GM19025 (cell line): ENCODE data around the gene ACADS.

Experiments used
- ATAC-seq: cut with Tn5 transposase; IDR thresholded peaks from one replicate; pipeline ENCODE4 v1.9.1; 2021; ENCODE audit warnings: mild to moderate bottlenecking, low read depth, moderate library complexity; ENCODE audit not compliant: unreplicated experiment

The ACADS gene, protein sequence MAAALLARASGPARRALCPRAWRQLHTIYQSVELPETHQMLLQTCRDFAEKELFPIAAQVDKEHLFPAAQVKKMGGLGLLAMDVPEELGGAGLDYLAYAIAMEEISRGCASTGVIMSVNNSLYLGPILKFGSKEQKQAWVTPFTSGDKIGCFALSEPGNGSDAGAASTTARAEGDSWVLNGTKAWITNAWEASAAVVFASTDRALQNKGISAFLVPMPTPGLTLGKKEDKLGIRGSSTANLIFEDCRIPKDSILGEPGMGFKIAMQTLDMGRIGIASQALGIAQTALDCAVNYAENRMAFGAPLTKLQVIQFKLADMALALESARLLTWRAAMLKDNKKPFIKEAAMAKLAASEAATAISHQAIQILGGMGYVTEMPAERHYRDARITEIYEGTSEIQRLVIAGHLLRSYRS

GRCh38 chr12:120725659-120726509 is at the start of gene ACADS:
ACADS (plus strand) TSS chr12:120725826; CDS start chr12:120725886, 60 bp downstream.
- peak; percentile 99 for ATAC-seq

GRCh38 chr12:120677765-120678473 is 47.7 kb upstream of the ACADS start:
- ATAC-seq, result peak; percentile 58

DNA sequence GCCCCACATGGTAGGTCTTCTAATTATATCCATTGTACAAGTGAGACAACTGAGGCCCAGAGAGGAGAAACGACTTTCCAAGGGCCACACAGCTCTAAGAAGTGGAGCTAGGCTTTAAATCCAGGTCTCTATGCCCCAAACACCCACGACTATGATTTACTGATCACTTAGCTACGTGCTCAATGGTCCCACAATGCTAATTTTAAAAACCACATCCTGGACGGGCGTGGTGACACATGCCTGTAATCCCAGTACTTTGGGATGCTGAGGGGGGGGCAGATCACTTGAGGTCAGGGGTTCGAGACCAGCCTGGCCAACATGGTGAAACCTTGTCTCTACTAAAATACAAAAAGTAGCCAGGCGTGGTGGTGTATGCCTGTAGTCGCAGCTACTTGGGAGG is 47.1 kb upstream of the ACADS start:
- no peak for ATAC-seq

- ATAC-seq, result no peak
These were observed 45.4 kb upstream of the ACADS start for GRCh38 chr12:120680165-120680738.

DNA sequence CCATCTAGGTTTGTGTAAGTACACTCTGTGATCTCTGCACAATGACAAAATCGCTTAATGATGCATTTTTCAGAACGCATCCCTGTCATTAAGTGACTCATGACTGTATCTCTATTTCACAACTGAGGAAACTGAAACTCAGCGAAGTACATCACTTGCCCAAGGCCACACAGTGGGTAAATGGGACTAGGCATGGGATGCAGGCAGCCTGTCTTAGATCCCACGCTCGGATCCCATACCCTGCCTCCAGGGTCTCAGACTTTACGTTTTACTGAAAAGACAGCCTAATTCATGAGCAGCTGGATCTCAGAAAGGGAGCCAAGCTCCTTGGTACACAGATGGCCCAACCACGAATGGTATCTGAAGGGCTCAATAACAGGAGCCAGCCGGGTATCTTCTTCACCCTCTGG is 41.1 kb upstream of the ACADS start:
- no peak for ATAC-seq

GRCh38 chr12:120685522-120685921 is 40.1 kb upstream of the ACADS start:
- ATAC-seq, result no peak

GRCh38 chr12:120686151-120686689 is 39.4 kb upstream of the ACADS start:
- peak; percentile 65 for ATAC-seq

GRCh38 chr12:120686690-120687577 is 38.7 kb upstream of the ACADS start, which contains the start of gene MLEC:
MLEC (plus strand) TSS chr12:120687149; CDS start chr12:120687297, 148 bp downstream.
- ATAC-seq, result peak; percentile 65

- no peak for ATAC-seq
These were observed 37.9 kb upstream of the ACADS start for GRCh38 chr12:120687578-120688289.

GRCh38 chr12:120688527-120689071 is 37.0 kb upstream of the ACADS start:
- ATAC-seq, result no peak

GRCh38 chr12:120689397-120690082 is 36.1 kb upstream of the ACADS start:
- ATAC-seq, result no peak

GRCh38 chr12:120690083-120690450 is 35.6 kb upstream of the ACADS start:
- no peak for ATAC-seq

DNA sequence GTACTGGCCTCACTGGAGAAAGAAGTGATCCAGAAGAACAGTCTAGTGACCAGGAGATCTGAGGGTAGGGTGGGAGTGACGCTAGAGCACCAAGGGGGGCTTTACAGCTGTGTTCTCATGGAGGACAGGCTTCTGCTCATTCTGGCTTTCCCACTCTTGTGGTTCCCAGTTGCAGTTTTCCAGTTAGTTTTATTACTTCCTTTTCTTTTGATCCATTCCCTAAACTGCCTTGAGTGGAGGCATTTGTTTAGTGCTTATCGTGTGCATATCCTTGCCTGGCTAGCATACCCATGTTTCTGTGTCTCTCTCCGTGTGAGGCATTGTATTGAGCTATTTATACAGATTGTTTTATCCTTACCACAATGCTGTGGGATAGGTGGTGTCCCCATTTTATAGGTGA is 34.6 kb upstream of the ACADS start:
- no peak for ATAC-seq

DNA sequence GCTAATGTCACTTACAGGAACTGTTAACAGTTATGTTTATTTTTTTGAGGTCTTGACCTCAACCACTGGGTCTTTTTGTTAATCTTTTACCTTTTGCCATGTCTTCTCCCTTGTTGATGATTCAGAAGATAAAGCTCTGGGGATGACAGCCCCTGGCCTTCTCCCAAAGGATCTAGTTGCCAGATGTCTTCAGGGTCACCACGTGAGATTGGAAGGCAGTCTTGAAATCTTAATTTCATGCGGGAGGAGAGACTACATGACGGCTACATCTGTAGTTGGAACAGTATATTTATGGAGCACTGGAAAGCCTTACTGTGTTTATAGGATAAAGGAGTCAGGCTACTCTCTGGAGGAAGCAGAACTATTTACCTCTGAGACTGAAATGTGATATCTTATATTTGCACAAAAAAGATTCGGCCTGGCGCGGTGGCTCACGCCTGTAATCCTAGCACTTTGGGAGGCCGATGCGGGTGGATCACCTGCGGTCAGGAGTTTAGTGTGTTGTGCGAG is 33.0 kb upstream of the ACADS start:
- ATAC-seq, result no peak

- ATAC-seq, result no peak
These were observed 31.8 kb upstream of the ACADS start for GRCh38 chr12:120693848-120694247.

DNA sequence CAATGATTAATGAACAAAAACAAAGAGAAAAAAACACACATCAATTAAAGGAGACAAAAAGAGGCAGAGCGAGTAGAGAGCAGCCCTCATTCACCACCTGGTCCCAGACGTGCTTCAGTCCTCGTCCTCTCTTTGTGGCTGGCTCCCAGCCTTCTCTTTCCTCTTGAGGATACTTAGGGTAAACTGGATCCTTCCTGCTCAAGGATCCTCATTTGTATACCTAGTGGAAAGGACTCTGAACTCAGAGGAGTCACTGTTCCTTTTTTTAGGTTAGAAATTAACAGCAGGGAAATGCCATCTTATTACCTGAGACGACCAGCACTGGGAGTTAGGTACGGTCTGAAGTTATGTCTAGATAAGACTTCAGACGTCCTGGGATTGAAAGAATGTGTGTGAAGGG is 29.0 kb upstream of the ACADS start:
- ATAC-seq, result no peak

DNA sequence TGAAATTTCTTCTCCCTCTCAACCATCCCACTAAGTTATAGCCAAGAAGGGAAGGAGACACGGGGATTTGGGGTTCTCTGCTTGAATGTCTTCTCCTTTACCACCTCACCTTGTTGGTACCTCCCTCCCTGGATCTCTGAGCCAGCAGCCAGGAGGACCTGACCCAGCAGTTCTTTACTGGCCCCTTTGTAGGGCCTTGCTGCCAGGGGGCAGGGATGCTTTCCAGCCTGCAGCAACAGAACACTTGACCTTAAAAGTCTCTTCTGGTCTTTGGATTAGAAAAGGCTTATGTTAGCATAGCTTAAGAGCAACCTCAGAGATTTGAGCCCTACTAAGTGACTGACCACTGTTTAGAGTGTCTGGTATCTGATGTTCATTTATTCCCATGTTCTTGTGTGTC is 28.3 kb upstream of the ACADS start:
- ATAC-seq, result no peak

DNA sequence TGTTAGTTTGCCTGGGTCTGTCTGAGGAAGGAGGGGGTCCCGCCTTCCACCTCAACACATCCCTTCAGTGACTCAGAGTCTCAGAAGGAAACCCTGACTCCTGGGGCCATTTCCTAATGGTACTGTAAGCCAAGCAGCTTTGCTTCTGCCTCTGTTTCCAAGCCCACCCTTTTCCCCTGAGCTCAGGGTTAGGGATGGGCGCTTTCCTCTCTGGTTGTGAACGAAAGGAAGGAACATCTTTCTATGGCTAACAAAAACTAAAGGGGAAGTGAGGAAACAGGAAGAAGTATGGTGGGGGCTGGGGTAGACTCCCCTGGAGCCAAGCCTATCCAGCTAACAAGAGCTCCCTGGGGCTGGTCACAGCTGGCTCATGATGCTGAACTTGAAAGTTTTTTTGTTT is 27.0 kb upstream of the ACADS start:
- no peak for ATAC-seq
